A549 treated with GW870086 at 1 μM for 4 hours (cell line): ENCODE data around the gene FOXJ3. TPM values are rescaled to one million over a fixed set of nuclear protein-coding genes. Genes with fewer than 3 reads are reported as not detected.

Experiments
- total RNA-seq: library from RNA; stranded (reverse); fragments of 200-300 nt; extraction: Qiagen RNA extraction; gene quantifications from 5 replicates; pipeline ENCODE4 v1.2.3, GENCODE V29; 2022; ENCODE audit warnings: low read depth

The FOXJ3 gene
- 15.3 to 18.9 TPM (median 18.8 TPM) in 5 replicates for total RNA-seq

DNA sequence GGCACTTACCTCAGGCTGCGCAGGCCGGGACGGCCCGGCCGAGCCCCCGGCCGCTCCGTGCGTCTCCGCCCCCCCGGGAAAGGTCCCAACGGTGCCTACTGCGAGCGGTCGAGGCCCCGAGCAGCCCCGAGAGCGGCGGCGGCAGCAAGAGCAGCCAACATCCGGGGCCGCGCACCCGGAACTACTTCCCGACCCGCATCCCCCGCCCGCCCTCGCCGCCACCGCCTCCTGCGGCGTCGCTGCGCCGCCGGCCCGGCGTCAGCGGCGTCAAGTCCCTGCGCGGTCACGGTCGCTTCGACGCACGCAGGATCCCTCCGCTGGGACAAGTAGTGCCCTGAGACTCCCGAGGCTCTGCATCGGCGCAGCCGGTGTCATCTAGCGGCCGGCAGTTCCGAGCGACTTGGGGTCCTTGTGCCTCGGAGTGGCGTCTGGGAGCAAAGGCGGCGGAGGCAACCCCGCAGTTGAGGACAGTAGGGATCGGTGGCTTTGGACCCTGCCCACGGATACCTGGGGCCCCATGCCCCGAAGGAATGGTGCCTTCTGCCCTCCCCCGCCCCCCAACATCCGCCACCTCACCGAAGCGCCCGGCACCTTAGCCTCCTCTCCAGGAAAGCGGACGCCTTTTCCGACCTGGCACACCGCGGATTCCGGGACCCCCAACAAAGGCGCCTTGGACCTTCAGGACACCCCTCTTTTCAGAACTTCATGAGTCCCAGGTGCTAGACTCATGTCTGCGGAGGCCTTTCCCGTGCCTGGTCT, at the start of gene FOXJ3:
TSS of gene FOXJ3 (minus strand) at position 186 of the 759 bp plus-strand sequence. CDS start 24,142 bp downstream, outside the sequence.

DNA sequence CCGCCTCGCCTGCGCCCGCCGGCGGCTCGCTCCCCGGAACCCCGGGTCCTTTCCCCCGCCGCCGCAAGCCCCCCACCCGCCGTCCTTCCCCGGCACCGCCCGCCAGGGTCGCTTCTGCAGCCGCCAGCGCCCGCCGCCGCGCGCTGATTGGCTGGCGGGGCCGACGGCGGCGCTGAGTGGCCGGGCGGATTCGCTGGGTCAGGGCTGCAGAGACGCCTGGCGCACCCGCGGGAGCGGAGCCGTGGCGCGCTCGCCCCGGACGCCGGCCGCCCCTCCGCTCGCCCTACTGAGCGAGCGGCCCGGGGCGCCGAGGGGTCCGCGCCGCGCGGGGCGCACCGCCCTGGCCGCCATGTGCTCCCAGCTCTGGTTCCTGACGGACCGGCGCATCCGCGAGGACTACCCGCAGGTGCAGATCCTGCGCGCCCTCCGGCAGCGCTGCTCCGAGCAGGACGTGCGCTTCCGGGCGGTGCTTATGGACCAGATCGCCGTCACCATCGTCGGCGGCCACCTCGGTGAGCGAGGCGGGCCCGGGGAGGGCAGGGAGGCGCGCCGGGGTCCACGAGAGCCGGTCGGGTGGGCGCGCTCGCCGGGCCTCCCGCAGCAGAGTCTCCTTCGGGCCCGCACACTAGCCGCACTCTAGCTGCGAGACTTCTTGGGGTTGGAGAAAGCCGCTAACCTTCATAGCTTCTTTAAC, 45.7 kb upstream of the FOXJ3 start, which contains the start of gene RIMKLA:
TSS of gene RIMKLA (plus strand) at position 207 of the 694 bp plus-strand sequence. CDS start at position 350, 143 bp downstream.

DNA sequence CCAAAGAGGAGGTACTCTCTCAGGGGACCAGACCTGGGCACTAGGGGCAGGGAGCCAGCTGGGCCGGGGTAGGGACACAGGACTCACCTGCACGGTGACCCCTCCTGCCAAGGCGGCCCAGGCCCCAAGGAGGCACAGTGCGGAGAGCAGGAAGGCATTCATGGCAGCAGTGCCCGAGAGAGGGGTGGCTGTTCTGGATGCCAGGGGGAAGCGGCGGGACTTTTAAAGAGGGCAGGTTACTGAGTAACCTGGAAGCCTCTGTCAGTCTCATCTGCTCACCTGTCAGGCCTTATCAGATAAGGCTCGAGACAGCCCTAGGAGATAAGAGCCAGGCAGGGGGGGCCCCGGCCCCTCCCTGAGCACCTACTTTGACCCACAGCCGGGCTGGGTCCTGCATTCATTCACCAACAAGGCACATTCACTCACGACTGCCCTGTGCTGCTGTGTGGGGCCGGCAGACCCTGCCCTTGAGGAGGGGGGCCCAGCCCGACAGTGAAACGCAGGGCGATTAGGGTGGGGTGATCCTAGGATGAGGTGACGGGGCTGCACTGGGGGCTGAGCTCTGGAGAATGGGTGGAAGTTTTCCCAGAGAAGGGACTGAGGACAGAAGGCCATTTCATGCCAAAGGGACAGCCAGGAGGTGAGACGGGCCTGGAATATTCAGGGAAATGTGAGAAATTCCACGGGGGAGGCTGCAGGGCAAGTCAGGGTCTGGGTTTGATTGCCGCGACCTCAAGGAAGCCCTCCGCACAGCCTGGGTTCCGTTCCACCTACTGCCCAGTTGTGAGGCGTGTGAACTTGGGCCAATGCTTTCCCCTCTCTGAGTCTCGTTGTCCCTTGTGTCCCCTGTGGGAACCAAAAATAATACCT, 170.2 kb downstream of the FOXJ3 start, which contains the start of gene GUCA2A:
TSS of gene GUCA2A (minus strand) at position 195 of the 870 bp plus-strand sequence. CDS start at position 162, 33 bp downstream.

GRCh38 chr1:42152907-42153600, 182.0 kb downstream of the FOXJ3 start, which contains the start of gene GUCA2B:
TSS of gene GUCA2B (plus strand) at chr1:42153410. CDS start at chr1:42153451, 41 bp downstream.

Other genes starting within 250 kb of the FOXJ3 start
- not detected in 5 replicates for gene GUCA2B, start 181.8 kb downstream of the FOXJ3 start, total RNA-seq
- gene GUCA2A, start 170.5 kb downstream of the FOXJ3 start, total RNA-seq: not detected in 5 replicates
- 0.27 to 1.0 TPM (median 0.76 TPM) in 5 replicates for gene RIMKLA, start 45.6 kb upstream of the FOXJ3 start, total RNA-seq
- gene ZMYND12, start 120.8 kb upstream of the FOXJ3 start, total RNA-seq: 0.37 to 0.49 TPM (median 0.40 TPM) in 4 of 5 replicates, not detected in the other
- gene PPCS, start 121.3 kb upstream of the FOXJ3 start, total RNA-seq: 32.5 to 42.7 TPM (median 39.9 TPM) in 5 replicates
- 0.44 to 1.2 TPM (median 0.64 TPM) in 5 replicates for gene CCDC30, start 128.1 kb upstream of the FOXJ3 start, total RNA-seq